Spinal cord (tissue), 10 donors: ENCODE data around the gene TMEM151A. TPM values are rescaled to one million over a fixed set of nuclear protein-coding genes. Genes with fewer than 3 reads are reported as not detected.

Source experiments
- DNase-seq, 6 donors: peaks; one replicate each; pipeline versions ENCODE4 v3.0.0 to v3.0.0-alpha.2; 2013 to 2015; ENCODE audit warnings: low spot score in 6 of 6, low read depth in 4 of 6
- H3K27ac ChIP-seq: one replicate; pipeline ENCODE4 v1.5.1; 2013; ENCODE audit warnings: low read depth, low read length, control low read depth
- H3K27me3 ChIP-seq: one replicate; pipeline ENCODE4 v1.6.1; 2013; ENCODE audit warnings: low read length; ENCODE audit not compliant: control insufficient read depth, insufficient read depth
- H3K36me3 ChIP-seq: one replicate; pipeline ENCODE4 v1.6.1; 2013; ENCODE audit warnings: low read length; ENCODE audit not compliant: control insufficient read depth, insufficient read depth
- H3K4me1 ChIP-seq: one replicate; pipeline ENCODE4 v1.6.1; 2013; ENCODE audit warnings: low read length; ENCODE audit not compliant: control insufficient read depth, insufficient read depth
- H3K4me3 ChIP-seq: one replicate; pipeline ENCODE4 v1.5.1; 2013; ENCODE audit warnings: low read depth, low read length, control low read depth
- H3K9me3 ChIP-seq: one replicate; pipeline ENCODE4 v1.6.1; 2013; ENCODE audit warnings: low read length; ENCODE audit not compliant: control insufficient read depth, insufficient read depth
- WGBS: methylation state at CpG from one replicate; pipeline ENCODE4 v1.1.5; 2013; ENCODE audit warnings: missing lambda C conversion rate; ENCODE audit not compliant: insufficient coverage; 5-methylcytosine and 5-hydroxymethylcytosine counted together
- polyA plus RNA-seq, 2 donors: library from polyadenylated mRNA; unstranded; fragments of 120-200 nt; gene quantifications; one replicate each; pipeline ENCODE4 v1.2.1, GENCODE V29; 2013; ENCODE audit not compliant: insufficient read length in 2 of 2
- total RNA-seq, 2 donors: library from RNA; depleted of rRNA in 1 of 2; stranded (reverse); fragments of 120-200 nt in 1 of 2; fragments of >200 nt in 1 of 2; gene quantifications; one replicate each; pipeline versions ENCODE4 v1.2.3 to v1.2.4, GENCODE V29; 2013 to 2014
- donor health status: healthy.

Gene TMEM151A
- total and polyA plus RNA-seq, 4 donors: 8.0 to 52.0 (median 34.6) TPM

DNA sequence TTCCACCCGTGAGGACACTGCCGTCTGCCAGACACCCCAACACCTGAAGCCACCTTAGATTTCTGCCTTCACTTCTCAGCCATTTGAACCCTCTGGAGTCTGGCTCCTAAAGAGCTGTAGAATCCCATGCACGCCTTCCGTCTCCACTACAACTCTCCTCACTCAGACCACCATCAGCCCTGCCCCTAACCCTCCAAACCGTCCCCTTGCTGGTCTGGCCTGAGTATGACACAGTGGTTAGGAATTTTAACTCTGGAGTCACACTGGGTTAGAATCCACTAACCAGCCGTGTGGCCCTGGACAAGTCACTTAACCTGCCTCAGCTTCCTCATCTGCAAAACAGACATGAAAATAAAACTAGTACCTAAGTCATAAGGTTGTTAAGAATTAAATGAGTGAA, 10.7 kb upstream of the TMEM151A start:
- peaks cover 61% of the 10 kb centered on the region for H3K36me3 ChIP-seq
- no peaks in the 10 kb centered on the region for H3K27me3 ChIP-seq
- no peak overlapping the region for H3K4me3 ChIP-seq
- no peaks in the 10 kb centered on the region for H3K9me3 ChIP-seq
- no peak for DNase-seq
- H3K27ac ChIP-seq: no peak overlapping the region
- 62% methylated on average over 5 of the region's 6 CpGs for WGBS
- peaks cover 64% of the 10 kb centered on the region for H3K4me1 ChIP-seq

DNA sequence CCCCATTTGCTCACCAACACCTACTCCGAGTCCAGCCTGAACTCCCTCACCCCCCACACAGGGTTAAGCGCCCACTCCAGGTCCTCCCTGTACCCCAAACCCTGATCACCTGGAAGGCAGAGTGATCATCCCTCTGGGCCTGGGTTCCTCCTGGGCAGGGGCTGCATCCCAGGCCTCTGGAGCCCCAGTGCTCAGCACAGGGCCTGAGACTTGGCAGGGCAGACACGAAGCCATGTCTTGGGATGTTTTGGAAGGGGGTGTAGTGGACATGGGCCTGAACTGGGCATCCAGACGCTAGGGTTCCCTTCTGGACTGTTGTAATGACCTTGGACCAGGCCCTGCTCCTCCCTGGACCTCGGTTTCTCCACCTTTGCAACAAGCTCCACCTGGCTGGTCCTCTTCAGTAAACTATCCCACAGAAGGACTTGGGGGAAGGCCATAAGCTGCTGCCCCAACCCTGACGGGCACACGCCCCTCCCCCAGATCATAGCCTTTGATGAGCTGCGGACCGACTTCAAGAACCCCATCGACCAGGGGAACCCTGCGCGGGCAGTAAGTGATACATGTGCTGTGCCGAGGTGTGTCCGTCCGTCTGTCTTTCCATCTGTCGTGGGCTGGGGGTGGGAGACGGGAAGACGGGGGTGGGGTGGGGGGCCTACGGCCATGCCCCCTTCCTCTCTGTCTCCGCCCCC, 9.8 kb upstream of the TMEM151A start:
- Histone ChIP-seq H3K27ac (peak overlapping the region; percentile 69), H3K36me3 (peaks cover 60% of the 10 kb centered on the region), H3K27me3 (no peaks in the 10 kb centered on the region), H3K9me3 (no peaks in the 10 kb centered on the region), H3K4me1 (peaks cover 67% of the 10 kb centered on the region), H3K4me3 (peak overlapping the region; percentile 2)
- no peak for DNase-seq
- 43% methylated on average over 6 of the region's 20 CpGs for WGBS

- H3K27ac ChIP-seq: peak overlapping the region; percentile 64
- peaks cover 68% of the 10 kb centered on the region for H3K4me1 ChIP-seq
- peak overlapping the region; percentile 18 for H3K4me3 ChIP-seq
These were observed 8.9 kb upstream of the TMEM151A start for GRCh38 chr11:66282468-66283455.

DNA sequence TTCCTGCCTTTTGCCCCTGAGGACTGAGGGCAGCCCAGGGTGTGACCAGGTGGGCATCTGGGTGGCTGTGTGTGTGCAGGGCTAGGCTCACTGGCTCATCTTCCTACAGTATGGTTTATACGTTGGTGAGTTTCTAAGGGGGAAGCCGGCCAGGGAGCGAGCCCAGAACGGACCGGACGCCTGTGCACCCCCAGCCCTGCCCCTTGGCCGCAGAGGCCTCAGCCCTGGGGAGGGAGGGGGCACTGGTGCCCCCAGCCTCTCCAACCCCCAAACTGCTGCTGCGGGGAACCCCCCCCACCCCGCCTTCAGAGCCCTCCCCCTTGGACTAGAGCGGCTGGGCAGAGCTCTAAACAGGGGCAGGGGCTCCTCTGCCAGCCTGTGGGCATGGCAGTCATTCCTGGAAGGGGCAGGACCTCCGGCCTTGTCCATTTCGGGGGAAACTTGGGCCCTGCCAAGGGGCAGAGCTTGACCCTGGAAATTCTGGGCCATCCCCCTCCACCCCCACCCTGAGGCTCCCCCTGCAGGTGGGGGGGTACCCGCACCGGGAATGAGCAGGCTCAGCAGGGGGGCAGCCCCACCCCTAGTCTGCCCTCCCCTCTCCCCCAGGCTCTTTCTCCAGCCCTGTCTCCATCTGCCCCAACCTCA, 8.1 kb upstream of the TMEM151A start:
- WGBS: 88% methylated on average over 7 of the region's 14 CpGs
- no peak for DNase-seq
- Histone ChIP-seq H3K36me3 (peaks cover 62% of the 10 kb centered on the region), H3K9me3 (no peaks in the 10 kb centered on the region), H3K4me1 (peaks cover 74% of the 10 kb centered on the region), H3K4me3 (no peak overlapping the region), H3K27ac (no peak overlapping the region), H3K27me3 (no peaks in the 10 kb centered on the region)

More at GRCh38 chr11:66282468-66283455, 8.9 kb upstream of the TMEM151A start:
- DNase-seq: peak; percentile 83 to 99 (median 96)
- no peaks in the 10 kb centered on the region for H3K9me3 ChIP-seq
- peaks cover 62% of the 10 kb centered on the region for H3K36me3 ChIP-seq
- WGBS: 7% methylated on average over 30 of the region's 35 CpGs
- H3K27me3 ChIP-seq: no peaks in the 10 kb centered on the region

- Histone ChIP-seq H3K4me3 (no peak overlapping the region), H3K36me3 (peaks cover 62% of the 10 kb centered on the region), H3K9me3 (no peaks in the 10 kb centered on the region), H3K4me1 (peaks cover 69% of the 10 kb centered on the region), H3K27me3 (no peaks in the 10 kb centered on the region), H3K27ac (no peak overlapping the region)
- WGBS: 96% methylated on average over 11 of the region's 16 CpGs
- DNase-seq: no peak
These were observed 7.1 kb upstream of the TMEM151A start for GRCh38 chr11:66284526-66285078.

- no peak for DNase-seq
These were observed 6.3 kb upstream of the TMEM151A start for GRCh38 chr11:66285250-66285947.

GRCh38 chr11:66286699-66287098, 5.0 kb upstream of the TMEM151A start:
- H3K27me3 ChIP-seq: peaks cover 2% of the 10 kb centered on the region
- peaks cover 62% of the 10 kb centered on the region for H3K4me1 ChIP-seq
- H3K4me3 ChIP-seq: no peak overlapping the region
- WGBS: 85% methylated on average over 5 of the region's 5 CpGs
- no peak for DNase-seq
- no peaks in the 10 kb centered on the region for H3K9me3 ChIP-seq
- no peak overlapping the region for H3K27ac ChIP-seq
- peaks cover 52% of the 10 kb centered on the region for H3K36me3 ChIP-seq

More at GRCh38 chr11:66285250-66285947, 6.3 kb upstream of the TMEM151A start:
- H3K4me1 ChIP-seq: peaks cover 69% of the 10 kb centered on the region
- no peaks in the 10 kb centered on the region for H3K27me3 ChIP-seq
- H3K4me3 ChIP-seq: no peak overlapping the region
- peaks cover 59% of the 10 kb centered on the region for H3K36me3 ChIP-seq
- H3K27ac ChIP-seq: no peak overlapping the region
- H3K9me3 ChIP-seq: no peaks in the 10 kb centered on the region
- WGBS: 78% methylated on average over 10 of the region's 13 CpGs

DNA sequence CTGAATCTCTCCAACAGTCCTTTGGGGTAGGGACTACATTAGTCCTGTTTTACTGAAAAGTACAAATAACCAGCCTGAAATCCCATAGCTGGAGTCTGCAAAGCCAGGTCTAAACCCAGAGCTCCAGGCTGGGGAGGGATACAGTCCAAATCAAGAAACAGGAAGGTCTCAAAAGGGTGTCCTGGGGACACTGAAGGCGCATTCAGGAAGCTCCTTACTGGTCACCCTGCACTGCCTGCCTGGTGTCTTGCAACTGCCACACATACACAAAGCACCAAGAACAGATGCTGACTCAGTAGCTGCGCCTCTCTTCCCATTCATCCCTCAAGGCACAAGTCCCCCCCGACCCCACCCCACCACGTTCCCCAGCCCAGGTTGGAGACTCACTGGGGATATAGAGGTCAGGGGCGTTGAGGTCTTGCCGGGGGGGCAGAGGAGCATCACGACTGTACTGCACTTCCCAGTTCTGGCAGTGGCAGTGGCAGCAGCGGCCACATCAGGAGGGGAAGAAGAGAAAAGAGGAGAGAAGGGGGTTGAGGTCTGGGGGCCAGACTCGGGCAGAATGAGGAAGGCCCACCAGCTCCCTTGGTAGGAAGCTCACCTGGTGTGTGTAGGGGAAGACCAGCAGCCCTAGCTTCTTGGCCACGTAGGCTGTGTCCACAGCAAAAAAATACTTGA, 4.3 kb upstream of the TMEM151A start:
- Histone ChIP-seq H3K4me1 (peaks cover 60% of the 10 kb centered on the region), H3K4me3 (no peak overlapping the region), H3K27ac (no peak overlapping the region), H3K36me3 (peaks cover 48% of the 10 kb centered on the region), H3K9me3 (no peaks in the 10 kb centered on the region), H3K27me3 (peaks cover 3% of the 10 kb centered on the region)
- 66% methylated on average over 7 of the region's 10 CpGs for WGBS
- DNase-seq: no peak
